Astrocyte (in vitro differentiated cells and primary cell): ENCODE data around the gene MYBBP1A. TPM values are rescaled to one million over a fixed set of nuclear protein-coding genes. Genes with fewer than 3 reads are reported as not detected.

Experiments
- DNase-seq: peaks from one replicate; pipeline ENCODE4 v3.0.0-alpha.2; 2010; ENCODE audit warnings: low read depth
- FAIRE-seq: peaks from 2 replicates; lab custom pipeline; 2011; peaks lifted over from hg19 to GRCh38; lab: Jason Lieb, UNC
- H2AFZ ChIP-seq: 2 replicates; pipeline ENCODE4 v1.6.0; 2012; ENCODE audit warnings: low read depth, low read length, inconsistent platforms
- H3K27ac ChIP-seq: 2 replicates; pipeline ENCODE4 v1.5.1; 2011; ENCODE audit warnings: low read depth, low read length, inconsistent platforms
- H3K27me3 ChIP-seq: 2 replicates; pipeline ENCODE4 v1.6.0; 2011; ENCODE audit warnings: low read length, inconsistent platforms; ENCODE audit not compliant: insufficient read depth
- H3K36me3 ChIP-seq: 2 replicates; pipeline ENCODE4 v1.5.1; 2011; ENCODE audit warnings: low read length, inconsistent platforms; ENCODE audit not compliant: insufficient read depth
- H3K4me1 ChIP-seq: 2 replicates; pipeline ENCODE4 v1.5.1; 2011; ENCODE audit warnings: low read length, inconsistent platforms; ENCODE audit not compliant: insufficient read depth
- H3K4me2 ChIP-seq: 2 replicates; pipeline ENCODE4 v1.6.0; 2012; ENCODE audit warnings: low read length, inconsistent platforms
- H3K4me3 ChIP-seq: 2 replicates; pipeline ENCODE4 v1.5.1; 2011; ENCODE audit warnings: low read depth, mild to moderate bottlenecking, low read length, inconsistent platforms; ENCODE audit not compliant: insufficient read depth
- H3K79me2 ChIP-seq: 2 replicates; pipeline ENCODE4 v1.6.0; 2012; ENCODE audit warnings: mild to moderate bottlenecking, low read length, inconsistent platforms; ENCODE audit not compliant: insufficient read depth
- H3K9ac ChIP-seq: 2 replicates; pipeline ENCODE4 v1.6.0; 2012; ENCODE audit warnings: mild to moderate bottlenecking, low read length, inconsistent platforms
- H3K9me3 ChIP-seq: 2 replicates; pipeline ENCODE4 v1.5.1; 2012; ENCODE audit warnings: low read depth, mild to moderate bottlenecking, low read length, inconsistent platforms; ENCODE audit not compliant: insufficient read depth
- H4K20me1 ChIP-seq: 2 replicates; pipeline ENCODE4 v1.6.0; 2012; ENCODE audit warnings: low read length, inconsistent platforms; ENCODE audit not compliant: insufficient read depth
- H3K27ac Mint-ChIP-seq: one replicate; pipeline ENCODE4 v1.8.0; 2021; ENCODE audit warnings: mild to moderate bottlenecking, mixed read lengths; ENCODE audit not compliant: unreplicated experiment
- H3K27me3 Mint-ChIP-seq: one replicate; pipeline ENCODE4 v1.8.0; 2021; ENCODE audit warnings: low read depth, mixed read lengths; ENCODE audit not compliant: unreplicated experiment
- H3K36me3 Mint-ChIP-seq: one replicate; pipeline ENCODE4 v1.8.0; 2021; ENCODE audit warnings: low read depth, mixed read lengths; ENCODE audit not compliant: unreplicated experiment
- H3K4me1 Mint-ChIP-seq: one replicate; pipeline ENCODE4 v1.8.0; 2021; ENCODE audit warnings: low read depth, mixed read lengths; ENCODE audit not compliant: unreplicated experiment
- H3K4me3 Mint-ChIP-seq: one replicate; pipeline ENCODE4 v1.8.0; 2021; ENCODE audit warnings: mild to moderate bottlenecking, moderate library complexity, mixed read lengths; ENCODE audit not compliant: unreplicated experiment
- H3K9me3 Mint-ChIP-seq: one replicate; pipeline ENCODE4 v1.8.0; 2021; ENCODE audit warnings: mild to moderate bottlenecking, mixed read lengths; ENCODE audit not compliant: unreplicated experiment
- EZH2 ChIP-seq: IDR thresholded peaks from 2 replicates; pipeline ENCODE4 v1.6.1; 2012; ENCODE audit warnings: mild to moderate bottlenecking, low read length, inconsistent platforms; ENCODE audit not compliant: insufficient read depth
- total RNA-seq: library from RNA; stranded (reverse); gene quantifications from 2 replicates; pipeline ENCODE4 v1.2.1, GENCODE V29; 2021
- TF ChIP-seq, protein P1 (sequence below): IDR thresholded peaks from 2 replicates; pipeline ENCODE4 v1.5.1; 2011; ENCODE audit warnings: low read depth, mild to moderate bottlenecking, inconsistent platforms, low read length, moderate library complexity; ENCODE audit not compliant: insufficient read depth

The MYBBP1A gene
- total RNA-seq, 1 donor from 2014 or later: 71.1 TPM

DNA sequence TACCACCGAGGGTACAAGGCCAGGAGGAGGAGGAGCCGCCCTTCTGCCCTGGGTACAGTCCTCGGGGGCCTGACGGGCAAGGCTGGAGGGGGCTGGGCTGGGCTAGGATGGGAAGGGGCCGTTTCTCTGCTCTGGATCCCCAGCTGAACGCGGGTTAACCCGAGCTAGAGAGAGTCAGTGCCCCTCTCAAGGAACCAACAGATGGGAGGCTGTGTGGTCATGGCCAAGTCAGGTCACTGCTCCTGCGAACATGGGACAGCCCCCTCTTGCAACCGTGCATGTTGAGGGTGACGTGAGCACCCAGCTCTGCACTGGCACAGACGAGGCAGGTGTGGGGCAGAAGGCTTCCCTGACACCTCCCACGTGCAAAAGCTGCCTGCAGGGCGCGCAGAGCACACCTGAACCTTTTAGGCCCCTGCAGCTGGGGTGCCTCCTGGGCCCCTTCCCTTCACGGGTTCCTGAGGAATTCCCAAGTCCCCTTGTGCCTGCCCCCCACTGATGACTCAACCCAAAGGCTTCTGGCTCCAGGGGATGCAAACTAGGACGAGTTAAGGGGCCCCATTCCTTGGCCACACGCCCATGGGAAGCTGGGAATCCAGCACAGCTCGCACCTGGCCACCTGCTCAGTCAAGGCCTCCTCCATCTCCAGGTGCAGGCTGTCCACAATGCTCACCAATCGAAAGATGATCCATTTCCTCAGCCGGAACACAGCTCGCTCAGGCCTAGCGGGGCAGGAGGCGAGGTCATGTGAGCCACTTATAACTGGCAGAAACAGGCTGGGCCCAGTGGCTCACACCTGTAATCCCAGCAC lies 6.3 kb downstream of the MYBBP1A start:
- DNase-seq (no peak), FAIRE-seq (no peak)
- TF ChIP-seq EZH2: no peak
- TF ChIP-seq, protein P1, sequence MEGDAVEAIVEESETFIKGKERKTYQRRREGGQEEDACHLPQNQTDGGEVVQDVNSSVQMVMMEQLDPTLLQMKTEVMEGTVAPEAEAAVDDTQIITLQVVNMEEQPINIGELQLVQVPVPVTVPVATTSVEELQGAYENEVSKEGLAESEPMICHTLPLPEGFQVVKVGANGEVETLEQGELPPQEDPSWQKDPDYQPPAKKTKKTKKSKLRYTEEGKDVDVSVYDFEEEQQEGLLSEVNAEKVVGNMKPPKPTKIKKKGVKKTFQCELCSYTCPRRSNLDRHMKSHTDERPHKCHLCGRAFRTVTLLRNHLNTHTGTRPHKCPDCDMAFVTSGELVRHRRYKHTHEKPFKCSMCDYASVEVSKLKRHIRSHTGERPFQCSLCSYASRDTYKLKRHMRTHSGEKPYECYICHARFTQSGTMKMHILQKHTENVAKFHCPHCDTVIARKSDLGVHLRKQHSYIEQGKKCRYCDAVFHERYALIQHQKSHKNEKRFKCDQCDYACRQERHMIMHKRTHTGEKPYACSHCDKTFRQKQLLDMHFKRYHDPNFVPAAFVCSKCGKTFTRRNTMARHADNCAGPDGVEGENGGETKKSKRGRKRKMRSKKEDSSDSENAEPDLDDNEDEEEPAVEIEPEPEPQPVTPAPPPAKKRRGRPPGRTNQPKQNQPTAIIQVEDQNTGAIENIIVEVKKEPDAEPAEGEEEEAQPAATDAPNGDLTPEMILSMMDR: no peak
- Histone ChIP-seq H3K4me3 (no peak overlapping the region), H2AFZ (no peak overlapping the region), H3K9me3 (no peaks in the 10 kb centered on the region), H3K36me3 (peaks cover 24% of the 10 kb centered on the region), H3K79me2 (peaks cover 23% of the 10 kb centered on the region), H3K9ac (no peak overlapping the region), H4K20me1 (peaks cover 52% of the 10 kb centered on the region), H3K27me3 (no peaks in the 10 kb centered on the region), H3K27ac (no peak overlapping the region), H3K4me1 (peaks cover 10% of the 10 kb centered on the region), H3K4me2 (no peak overlapping the region)
- Mint-ChIP-seq H3K4me1 (peaks cover 6% of the 10 kb centered on the region), H3K4me3 (no peak overlapping the region), H3K27ac (no peak overlapping the region), H3K27me3 (no peaks in the 10 kb centered on the region), H3K9me3 (no peaks in the 10 kb centered on the region), H3K36me3 (peaks cover 14% of the 10 kb centered on the region)

DNA sequence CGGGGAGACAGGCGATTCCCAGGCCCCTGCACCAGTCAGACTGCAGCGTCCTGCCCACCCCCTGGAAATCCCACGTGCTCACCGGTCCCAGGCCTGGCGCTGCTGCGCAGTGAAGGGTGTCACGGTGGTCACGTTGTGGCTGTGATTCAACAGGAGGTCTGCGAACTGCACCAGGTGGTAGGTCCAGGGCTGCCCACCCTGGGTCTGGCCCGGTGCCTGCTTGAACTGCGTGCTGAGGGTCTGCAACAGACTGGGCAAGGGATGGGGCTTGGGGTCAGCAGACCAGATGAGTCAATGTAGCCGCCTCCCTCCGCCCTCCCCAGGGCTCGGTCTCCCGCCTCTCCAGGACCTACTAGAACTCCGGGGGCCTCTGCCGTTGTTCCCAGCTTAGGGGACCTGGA lies 7.1 kb downstream of the MYBBP1A start:
- H3K27ac Mint-ChIP-seq: no peak overlapping the region

More for the DNA sequence above, 7.1 kb downstream of the MYBBP1A start:
- DNase-seq (no peak), FAIRE-seq (no peak)
- Mint-ChIP-seq H3K4me1 (peaks cover 2% of the 10 kb centered on the region), H3K4me3 (no peak overlapping the region), H3K36me3 (peaks cover 14% of the 10 kb centered on the region), H3K9me3 (no peaks in the 10 kb centered on the region), H3K27me3 (no peaks in the 10 kb centered on the region)
- TF ChIP-seq, protein P1: no peak
- no peak for TF ChIP-seq EZH2
- Histone ChIP-seq H3K27ac (no peak overlapping the region), H3K4me3 (no peak overlapping the region), H3K4me2 (no peak overlapping the region), H3K9me3 (no peaks in the 10 kb centered on the region), H4K20me1 (peaks cover 48% of the 10 kb centered on the region), H3K4me1 (peaks cover 4% of the 10 kb centered on the region), H3K79me2 (peaks cover 15% of the 10 kb centered on the region), H3K9ac (no peak overlapping the region), H3K27me3 (no peaks in the 10 kb centered on the region), H3K36me3 (peaks cover 21% of the 10 kb centered on the region), H2AFZ (no peak overlapping the region)
